GM12874 (cell line): Measurements from ENCODE around the gene PARD6B.

Source experiments
- CTCF ChIP-seq: IDR thresholded peaks from 2 replicates; pipeline ENCODE4 v1.5.1; 2011; ENCODE audit warnings: low read depth, mild to moderate bottlenecking, control low read depth, low read length, moderate library complexity; ENCODE audit not compliant: insufficient read depth

Gene PARD6B

DNA sequence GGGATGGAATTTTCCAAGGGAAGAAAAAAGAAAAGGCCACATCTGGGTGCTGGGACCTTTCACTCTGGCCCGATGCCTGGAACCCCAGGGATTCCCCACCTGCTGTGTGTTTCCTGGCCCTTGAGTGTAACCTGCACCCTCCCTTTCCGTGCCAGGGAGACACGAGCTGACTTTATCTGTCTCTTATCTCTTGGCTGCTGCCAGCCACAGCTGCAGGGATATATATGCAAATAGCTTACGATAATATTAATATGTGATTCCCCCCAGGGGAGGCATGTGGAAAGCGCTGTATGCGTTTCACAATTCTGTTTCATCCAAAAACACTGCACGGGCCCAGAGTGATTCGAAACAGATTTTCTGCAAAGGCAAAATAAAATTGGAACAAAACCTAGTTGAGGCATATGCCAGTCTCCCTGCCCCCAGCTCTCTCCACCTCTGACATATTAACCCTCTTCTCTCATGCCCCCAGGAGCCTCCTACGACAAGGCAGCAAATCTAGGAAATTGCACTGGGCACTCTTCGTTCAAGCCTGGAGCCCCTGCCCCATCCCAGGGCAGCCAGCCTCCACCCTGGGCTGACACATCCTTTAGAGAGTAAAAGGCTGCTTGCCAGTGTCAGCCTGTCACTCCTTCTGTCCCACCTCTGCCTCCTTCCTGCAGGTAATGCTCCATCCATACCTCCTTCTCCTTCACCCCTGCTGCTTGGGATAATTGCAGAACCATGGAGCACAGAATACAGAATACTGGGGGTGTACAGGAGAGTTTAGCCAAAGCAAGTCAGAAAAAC lies 41.3 kb upstream of the PARD6B start:
- no peak for TF ChIP-seq CTCF

- TF ChIP-seq CTCF, result no peak
These were observed 40.5 kb upstream of the PARD6B start, which contains the start of gene RIPOR3 for GRCh38 chr20:50690650-50691572. Gene RIPOR3, minus strand, starts transcription at chr20:50691542. Its CDS starts 414 bp downstream, at chr20:50691128.

- TF ChIP-seq CTCF, result no peak
These were observed 39.5 kb upstream of the PARD6B start for GRCh38 chr20:50691573-50692551.

DNA sequence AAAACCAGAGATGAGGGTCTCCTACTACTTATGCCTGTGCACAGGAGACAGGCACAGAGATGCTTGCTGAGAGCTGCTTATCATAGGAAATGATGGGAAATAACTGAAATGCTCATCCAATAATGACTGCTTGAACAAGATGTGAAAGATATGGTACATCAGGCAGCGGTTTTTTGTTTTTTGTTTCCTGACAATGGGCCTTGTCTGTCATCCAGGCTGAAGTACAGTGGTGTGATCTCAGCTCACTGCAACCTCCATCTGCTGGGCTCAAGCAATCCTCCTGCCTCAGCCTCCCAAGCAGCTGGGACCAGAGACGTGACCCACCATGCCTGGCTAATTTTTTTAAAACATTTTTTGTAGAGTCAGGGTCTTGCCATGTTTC lies 38.8 kb upstream of the PARD6B start:
- TF ChIP-seq CTCF, result no peak

DNA sequence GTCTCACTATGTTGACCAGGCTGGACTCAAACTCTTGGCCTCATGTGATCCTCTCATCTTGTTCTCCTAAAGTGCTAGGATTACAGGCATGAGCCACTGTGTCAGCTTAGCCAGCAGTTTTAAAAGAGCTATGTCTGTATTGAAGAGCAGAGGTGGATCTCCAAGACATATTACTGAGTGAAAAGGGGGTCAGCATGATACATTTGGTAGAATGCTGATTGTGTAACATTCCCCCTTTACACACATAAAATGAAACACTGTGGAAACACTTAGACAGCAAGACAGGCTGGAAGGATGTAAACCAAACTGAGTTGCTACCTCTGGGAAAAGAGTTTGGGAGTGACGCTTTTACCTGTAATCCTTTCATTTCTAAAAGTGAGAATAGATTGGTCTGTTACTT lies 38.4 kb upstream of the PARD6B start:
- no peak for TF ChIP-seq CTCF

DNA sequence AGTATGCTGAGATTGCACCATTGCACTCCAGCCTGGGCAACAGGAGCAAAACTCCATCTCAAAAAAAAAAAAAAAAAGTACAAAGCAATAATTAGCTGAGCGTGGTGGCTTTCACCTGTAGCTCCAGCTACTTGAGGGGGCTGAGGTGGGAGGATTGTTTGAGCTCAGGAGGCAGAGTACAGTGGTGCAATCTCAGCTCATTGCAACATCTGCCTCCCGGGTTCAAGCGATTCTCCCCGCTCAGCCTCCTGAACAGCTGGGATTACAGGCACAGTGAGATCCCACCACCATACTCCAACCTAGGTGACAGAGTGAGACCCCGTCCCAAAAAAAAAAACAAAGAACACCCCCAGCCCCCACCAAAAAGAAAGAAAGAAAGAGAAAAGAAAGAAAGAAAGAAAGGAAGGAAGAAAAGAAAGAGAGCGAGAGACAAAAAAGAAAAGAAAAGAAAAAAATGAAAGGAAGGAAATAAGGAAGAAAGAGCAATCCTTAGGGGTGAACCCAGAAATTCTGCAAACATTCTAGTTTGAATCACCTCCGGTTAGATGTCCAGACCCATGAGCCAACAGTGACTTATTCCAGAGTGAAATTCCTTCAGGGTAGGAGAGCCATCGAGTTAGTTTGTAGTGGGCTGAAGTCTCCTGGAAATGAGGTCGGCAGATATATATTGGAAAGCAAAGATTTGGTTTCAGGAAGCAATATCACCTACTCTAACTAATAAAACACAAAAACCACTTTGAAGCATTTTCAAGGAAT lies 36.8 kb upstream of the PARD6B start:
- TF ChIP-seq CTCF, result no peak
